Measurements from ENCODE around the gene AK1. TPM values are rescaled to one million over a fixed set of nuclear protein-coding genes. Genes with fewer than 3 reads are reported as not detected.

The AK1 gene
- total and polyA plus RNA-seq, 2 of the 13 experiments (the other 11 are each of a cell fraction or from before 2014, with no cell fraction given) = 19.1 to 32.8 TPM

DNA sequence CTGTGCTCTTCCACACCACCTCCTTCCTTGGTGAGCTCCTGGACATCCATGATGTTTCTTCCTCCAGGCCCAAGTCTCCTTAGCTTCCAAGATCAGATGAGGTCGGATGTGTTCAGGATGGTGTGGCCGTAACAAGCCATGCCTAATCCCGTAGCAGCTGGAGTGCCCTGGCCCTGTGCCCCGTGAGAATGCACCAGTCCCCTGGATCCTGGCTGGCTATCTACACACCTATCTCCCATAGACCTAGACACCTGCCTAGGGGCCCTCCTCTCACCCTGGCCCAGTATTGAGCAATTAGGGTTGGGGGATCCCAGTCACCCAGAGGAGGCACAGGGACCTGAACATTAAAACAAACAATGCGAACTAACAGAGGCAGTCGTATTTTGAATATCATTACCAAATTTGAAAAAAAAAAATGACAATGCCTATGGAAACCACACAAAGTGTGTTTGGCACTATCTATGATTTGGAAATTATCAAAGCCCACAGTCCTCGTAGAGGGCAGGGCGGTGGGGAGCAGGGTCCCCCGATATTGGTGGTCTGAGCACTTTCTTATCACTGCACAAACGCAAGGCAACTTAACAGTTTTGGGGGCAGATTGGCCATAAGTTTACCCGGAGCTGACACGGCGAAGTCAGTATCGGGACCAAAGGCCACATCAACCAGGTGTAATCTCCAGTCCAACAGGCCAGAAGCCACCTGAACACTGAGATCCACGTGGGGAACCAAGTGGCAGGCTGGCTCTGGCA, 36.2 kb downstream of the AK1 start:
- POLR2A ChIA-PET = no interaction called here
- CTCF ChIA-PET (ENCODE audit: low intra/inter-chr PET ratio, low total read pairs) = no interaction called here
- H2AFZ ChIP-seq (ENCODE audit: low read length) = no peak overlapping the region

More for the DNA sequence above, 36.2 kb downstream of the AK1 start:
- Histone ChIP-seq H3K9ac (ENCODE audit: insufficient read depth, low read depth, low read length) (no peak overlapping the region), H3K4me2 (ENCODE audit: low read depth, low read length) (peak overlapping the region; percentile 22; the same call in 1 of the 2 replicates), H3K4me3 (replicated peaks in 1 of 3; ENCODE audit: insufficient read depth in 1 of 3, low read depth in 2 of 3, low read length in 3 of 3) (no peak overlapping the region), H3K9me3 (ENCODE audit: low read length) (no peaks in the 10 kb centered on the region), H4K20me1 (ENCODE audit: insufficient read depth, low read length) (no peaks in the 10 kb centered on the region), H3K79me2 (ENCODE audit: insufficient read depth, low read length) (no peaks in the 10 kb centered on the region), H3K27me3 (ENCODE audit: control insufficient read depth in 1 of 2, insufficient read depth in 2 of 2, low read length in 2 of 2) (no peaks in the 10 kb centered on the region; a peak in 1 of 5 replicates), H3K4me1 (ENCODE audit: insufficient read depth, low read length) (peaks cover 60% of the 10 kb centered on the region), H3K36me3 (replicated peaks in 1 of 2; ENCODE audit: control insufficient read depth in 1 of 2, insufficient read depth in 2 of 2, low read length in 2 of 2) (no peaks in the 10 kb centered on the region), H3K27ac (ENCODE audit: extremely low read length, insufficient read depth, low read length) (no peak overlapping the region)
- intact Hi-C loops (cut with micrococcal nuclease; ENCODE audit: unreplicated experiment) (no loop called here), in situ Hi-C loops (cut with HindIII; ENCODE audit: extremely low pct_ligation_motif_present, low pct_unique_long_range_greater_than_20kb) (no loop called here)
- ATAC-seq (no peak), DNase-seq (ENCODE audit: low spot score) (no peak), FAIRE-seq (no peak)
- no TSS peak for BruUV-seq (replicated peaks)
- TF ChIP-seq, protein P1, sequence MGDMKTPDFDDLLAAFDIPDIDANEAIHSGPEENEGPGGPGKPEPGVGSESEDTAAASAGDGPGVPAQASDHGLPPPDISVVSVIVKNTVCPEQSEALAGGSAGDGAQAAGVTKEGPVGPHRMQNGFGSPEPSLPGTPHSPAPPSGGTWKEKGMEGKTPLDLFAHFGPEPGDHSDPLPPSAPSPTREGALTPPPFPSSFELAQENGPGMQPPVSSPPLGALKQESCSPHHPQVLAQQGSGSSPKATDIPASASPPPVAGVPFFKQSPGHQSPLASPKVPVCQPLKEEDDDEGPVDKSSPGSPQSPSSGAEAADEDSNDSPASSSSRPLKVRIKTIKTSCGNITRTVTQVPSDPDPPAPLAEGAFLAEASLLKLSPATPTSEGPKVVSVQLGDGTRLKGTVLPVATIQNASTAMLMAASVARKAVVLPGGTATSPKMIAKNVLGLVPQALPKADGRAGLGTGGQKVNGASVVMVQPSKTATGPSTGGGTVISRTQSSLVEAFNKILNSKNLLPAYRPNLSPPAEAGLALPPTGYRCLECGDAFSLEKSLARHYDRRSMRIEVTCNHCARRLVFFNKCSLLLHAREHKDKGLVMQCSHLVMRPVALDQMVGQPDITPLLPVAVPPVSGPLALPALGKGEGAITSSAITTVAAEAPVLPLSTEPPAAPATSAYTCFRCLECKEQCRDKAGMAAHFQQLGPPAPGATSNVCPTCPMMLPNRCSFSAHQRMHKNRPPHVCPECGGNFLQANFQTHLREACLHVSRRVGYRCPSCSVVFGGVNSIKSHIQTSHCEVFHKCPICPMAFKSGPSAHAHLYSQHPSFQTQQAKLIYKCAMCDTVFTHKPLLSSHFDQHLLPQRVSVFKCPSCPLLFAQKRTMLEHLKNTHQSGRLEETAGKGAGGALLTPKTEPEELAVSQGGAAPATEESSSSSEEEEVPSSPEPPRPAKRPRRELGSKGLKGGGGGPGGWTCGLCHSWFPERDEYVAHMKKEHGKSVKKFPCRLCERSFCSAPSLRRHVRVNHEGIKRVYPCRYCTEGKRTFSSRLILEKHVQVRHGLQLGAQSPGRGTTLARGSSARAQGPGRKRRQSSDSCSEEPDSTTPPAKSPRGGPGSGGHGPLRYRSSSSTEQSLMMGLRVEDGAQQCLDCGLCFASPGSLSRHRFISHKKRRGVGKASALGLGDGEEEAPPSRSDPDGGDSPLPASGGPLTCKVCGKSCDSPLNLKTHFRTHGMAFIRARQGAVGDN (CRISPR knock-in tag; IDR thresholded peaks at IDR 0.05) = 0 out of 2 replicates have a peak, but pooled peaks have one; percentile 20
- no peak for TF ChIP-seq ZNF672 (CRISPR knock-in tag; IDR thresholded peaks at IDR 0.05)
- 59% methylated on average over 12 of the region's 15 CpGs for WGBS (ENCODE audit: low lambda C conversion rate)

Measured in HepG2 (cell line).